ENCODE data around the gene KDSR. TPM values are rescaled to one million over a fixed set of nuclear protein-coding genes. Genes with fewer than 3 reads are reported as not detected.

KDSR gene
- polyA plus RNA-seq, 3 donors: 39.3 to 51.5 (median 42.7) TPM

GRCh38 chr18:63336366-63337099, 30.5 kb downstream of the KDSR start:
- no peak for DNase-seq (ENCODE audit: extremely low read depth in 1 of 11, low read depth in 9 of 11, low spot score in 4 of 11)

GRCh38 chr18:63331105-63331504, 35.9 kb downstream of the KDSR start:
- DNase-seq (ENCODE audit: extremely low read depth in 1 of 11, low read depth in 9 of 11, low spot score in 4 of 11): no peak

GRCh38 chr18:63329431-63330145, 37.4 kb downstream of the KDSR start:
- DNase-seq (ENCODE audit: extremely low read depth in 1 of 11, low read depth in 9 of 11, low spot score in 4 of 11): no peak

- no peak for DNase-seq (ENCODE audit: extremely low read depth in 1 of 11, low read depth in 9 of 11, low spot score in 4 of 11)
Measured at GRCh38 chr18:63326011-63326410, 41.0 kb downstream of the KDSR start.

GRCh38 chr18:63325086-63325686, 41.8 kb downstream of the KDSR start:
- no peak for DNase-seq (ENCODE audit: extremely low read depth in 1 of 11, low read depth in 9 of 11, low spot score in 4 of 11)

GRCh38 chr18:63322908-63323634, 43.9 kb downstream of the KDSR start:
- peak in 4 of 11 donors; percentile 48 to 72 (median 52) for DNase-seq (ENCODE audit: extremely low read depth in 1 of 11, low read depth in 9 of 11, low spot score in 4 of 11)

GRCh38 chr18:63322206-63322605, 44.8 kb downstream of the KDSR start:
- DNase-seq (ENCODE audit: extremely low read depth in 1 of 11, low read depth in 9 of 11, low spot score in 4 of 11): no peak

GRCh38 chr18:63321291-63321690, 45.7 kb downstream of the KDSR start:
- no peak for DNase-seq (ENCODE audit: extremely low read depth in 1 of 11, low read depth in 9 of 11, low spot score in 4 of 11)

- DNase-seq (ENCODE audit: extremely low read depth in 1 of 11, low read depth in 9 of 11, low spot score in 4 of 11): no peak
Measured at GRCh38 chr18:63320975-63321265, 46.1 kb downstream of the KDSR start.

GRCh38 chr18:63320123-63320974, 46.7 kb downstream of the KDSR start:
- DNase-seq (ENCODE audit: extremely low read depth in 1 of 11, low read depth in 9 of 11, low spot score in 4 of 11): peak in 8 of 11 donors; percentile 59 to 86 (median 74)

GRCh38 chr18:63319383-63320122, 47.5 kb downstream of the KDSR start, which contains the start of gene BCL2:
Gene BCL2, minus strand, starts transcription at chr18:63319769.
- DNase-seq (ENCODE audit: extremely low read depth in 1 of 11, low read depth in 9 of 11, low spot score in 4 of 11): no peak

- no peak for DNase-seq (ENCODE audit: extremely low read depth in 1 of 11, low read depth in 9 of 11, low spot score in 4 of 11)
Measured at GRCh38 chr18:63318889-63319382, 48.1 kb downstream of the KDSR start.

- DNase-seq (ENCODE audit: extremely low read depth in 1 of 11, low read depth in 9 of 11, low spot score in 4 of 11): peak in 7 of 11 donors; percentile 61 to 76 (median 70)
Measured at GRCh38 chr18:63317982-63318888, 48.8 kb downstream of the KDSR start.

GRCh38 chr18:63317556-63317946, 49.5 kb downstream of the KDSR start:
- DNase-seq (ENCODE audit: extremely low read depth in 1 of 11, low read depth in 9 of 11, low spot score in 4 of 11): no peak

- no peak for DNase-seq (ENCODE audit: extremely low read depth in 1 of 11, low read depth in 9 of 11, low spot score in 4 of 11)
Measured at GRCh38 chr18:63316612-63317555, 50.1 kb downstream of the KDSR start.

- DNase-seq (ENCODE audit: extremely low read depth in 1 of 11, low read depth in 9 of 11, low spot score in 4 of 11): no peak
Measured at GRCh38 chr18:63315876-63316275, 51.1 kb downstream of the KDSR start.
